HepG2 (cell line): ENCODE measurements around the gene GPR183. TPM values are rescaled to one million over a fixed set of nuclear protein-coding genes. Genes with fewer than 3 reads are reported as not detected.

Experiments used
- ATAC-seq: fragments of 200-7000 bp; cut with Tn5 transposase; 3 replicates; pipeline ENCODE4 v1.9.1; 2020; ENCODE audit warnings: mild to moderate bottlenecking, moderate library complexity
- BruUV-seq: library from RNA; stranded (reverse); fragments of 400-500 nt; replicated peaks from 2 replicates; lab custom pipeline; 2021; lab: Mats Ljungman, UMichigan
- CTCF ChIA-PET: fragments of 300-600 bp; formaldehyde crosslinking; extraction: SDS; loops from one replicate; lab custom pipeline; 2021; ENCODE audit warnings: low total read pairs, inconsistent platforms, low intra/inter-chr PET ratio; lab: Yijun Ruan, JAX
- POLR2A ChIA-PET: fragments of 350-600 bp; sonication (Branson Sonifier 250); formaldehyde crosslinking; loops from one replicate; lab custom pipeline; 2020; ENCODE audit warnings: antibody characterized with exemption, inconsistent platforms; lab: Yijun Ruan, JAX
- DNase-seq: peaks from one replicate; pipeline ENCODE4 v3.0.0-alpha.2; 2015; ENCODE audit warnings: low spot score
- FAIRE-seq: peaks from 3 replicates; lab custom pipeline; 2011; peaks lifted over from hg19 to GRCh38; lab: Jason Lieb, UNC
- H2AFZ ChIP-seq: one replicate; pipeline ENCODE4 v1.6.1; 2011; ENCODE audit warnings: low read length, inconsistent platforms
- H3K27ac ChIP-seq: fragments of 300-600 bp; 3 replicates; pipeline ENCODE4 v1.8.0; 2011; ENCODE audit warnings: mixed run types, mild to moderate bottlenecking, mixed read lengths, low read length, inconsistent platforms; ENCODE audit not compliant: insufficient read depth; ENCODE audit errors: extremely low read length
- H3K27me3 ChIP-seq, 2 experiments: fragments of 200-600 bp in 1 of 2; 2 replicates in 1 of 2; 3 replicates in 1 of 2; pipeline versions ENCODE4 v1.6.0 to v1.8.0; 2011; ENCODE audit warnings: low read length in 2 of 2, mild to moderate bottlenecking in 2 of 2, moderate library complexity in 2 of 2, inconsistent platforms in 1 of 2; ENCODE audit not compliant: insufficient read depth in 2 of 2, control insufficient read depth in 1 of 2
- H3K36me3 ChIP-seq, 2 experiments: fragments of 200-600 bp in 1 of 2; replicated peaks in 1 of 2; 2 replicates in 1 of 2; 3 replicates in 1 of 2; pipeline versions ENCODE4 v1.5.1 to v1.8.0; 2011; ENCODE audit warnings: low read length in 2 of 2, inconsistent platforms in 1 of 2; ENCODE audit not compliant: insufficient read depth in 2 of 2, control insufficient read depth in 1 of 2
- H3K4me1 ChIP-seq: 2 replicates; pipeline ENCODE4 v1.5.1; 2012; ENCODE audit warnings: low read length, inconsistent platforms; ENCODE audit not compliant: insufficient read depth
- H3K4me2 ChIP-seq: 2 replicates; pipeline ENCODE4 v1.6.0; 2011; ENCODE audit warnings: low read depth, low read length, inconsistent platforms
- H3K4me3 ChIP-seq, 3 experiments: fragments of 200-600 bp in 1 of 3; sonication (generic), shearing (Covaris generic) in 1 of 3; replicated peaks in 1 of 3; 2 replicates each; pipeline ENCODE4 v1.5.1; 2011 to 2016; ENCODE audit warnings: low read length in 3 of 3, inconsistent platforms in 2 of 3, low read depth in 2 of 3, mild to moderate bottlenecking in 2 of 3, control low read depth in 1 of 3, mixed read lengths in 1 of 3; ENCODE audit not compliant: insufficient read depth in 1 of 3
- H3K79me2 ChIP-seq: one replicate; pipeline ENCODE4 v1.6.1; 2011; ENCODE audit warnings: low read length, inconsistent platforms; ENCODE audit not compliant: insufficient read depth
- H3K9ac ChIP-seq: 2 replicates; pipeline ENCODE4 v1.6.0; 2011; ENCODE audit warnings: mild to moderate bottlenecking, low read depth, low read length, inconsistent platforms; ENCODE audit not compliant: insufficient read depth
- H3K9me3 ChIP-seq: 2 replicates; pipeline ENCODE4 v1.5.1; 2012; ENCODE audit warnings: mild to moderate bottlenecking, low read length
- H4K20me1 ChIP-seq: 2 replicates; pipeline ENCODE4 v1.6.0; 2011; ENCODE audit warnings: inconsistent platforms, mild to moderate bottlenecking, low read length, moderate library complexity; ENCODE audit not compliant: insufficient read depth
- CEBPB ChIP-seq: IDR thresholded peaks from 2 replicates; pipeline ENCODE4 v1.6.1; 2011; ENCODE audit warnings: low read depth, low read length, improper control_type of control experiment, borderline replicate concordance
- CEBPG ChIP-seq: IDR thresholded peaks from 2 replicates; pipeline ENCODE4 v1.6.1; 2016
- DZIP1 ChIP-seq: sonication (generic); formaldehyde crosslinking; IDR thresholded peaks from 2 replicates; pipeline ENCODE4 v1.5.0; 2020; ENCODE audit warnings: mild to moderate bottlenecking, missing genetic modification reagents
- HNF4G ChIP-seq, 2 experiments: sonication (generic) in 1 of 2; formaldehyde crosslinking in 1 of 2; IDR thresholded peaks; 2 replicates each; pipeline versions ENCODE4 v1.4.0 to v1.6.1; 2011 to 2020; ENCODE audit warnings: borderline replicate concordance in 2 of 2, low read depth in 2 of 2, mild to moderate bottlenecking in 2 of 2, low read length in 1 of 2, missing genetic modification reagents in 1 of 2, moderate library complexity in 1 of 2
- HNRNPL ChIP-seq: fragments of 200-400 bp; formaldehyde crosslinking; IDR thresholded peaks from 2 replicates; pipeline ENCODE4 v1.6.1; 2017; ENCODE audit warnings: mild to moderate bottlenecking, low read depth, low read length
- MAF1 ChIP-seq: sonication (generic); formaldehyde crosslinking; IDR thresholded peaks from 2 replicates; pipeline ENCODE4 v1.5.0; 2020; ENCODE audit warnings: missing genetic modification reagents, borderline replicate concordance
- MBD4 ChIP-seq: IDR thresholded peaks from 2 replicates; pipeline ENCODE4 v1.6.1; 2012; ENCODE audit warnings: low read length, inconsistent platforms, borderline replicate concordance
- NFRKB ChIP-seq: fragments of 450-650 bp; IDR thresholded peaks from 2 replicates; pipeline ENCODE4 v1.6.1; 2017
- REXO4 ChIP-seq: sonication (generic); formaldehyde crosslinking; IDR thresholded peaks from 2 replicates; pipeline ENCODE4 v1.8.0; 2022; ENCODE audit warnings: missing genetic modification reagents, mild to moderate bottlenecking, borderline replicate concordance
- SAFB2 ChIP-seq: sonication (generic); formaldehyde crosslinking; IDR thresholded peaks from 2 replicates; pipeline ENCODE4 v1.5.1; 2020; ENCODE audit warnings: missing genetic modification reagents, low read depth, mild to moderate bottlenecking, borderline replicate concordance
- SOX13 ChIP-seq, 3 experiments: fragments of 450-650 bp in 1 of 3; sonication (generic) in 1 of 3; formaldehyde crosslinking in 1 of 3; IDR thresholded peaks in 2 of 3; conservative IDR thresholded peaks in 1 of 3; 2 replicates each; pipeline versions ENCODE4 v1.5.0 to v1.6.1; 2016 to 2020; ENCODE audit warnings: antibody characterized with exemption in 1 of 3, mild to moderate bottlenecking in 1 of 3, missing compliant biosample characterization in 1 of 3, missing genetic modification reagents in 1 of 3, moderate library complexity in 1 of 3
- SRSF1 ChIP-seq: fragments of 200-400 bp; formaldehyde crosslinking; optimal IDR thresholded peaks from 2 replicates; pipeline ENCODE3; 2017; ENCODE audit warnings: mild to moderate bottlenecking, low read depth, low read length, moderate library complexity
- TSC22D2 ChIP-seq: sonication (generic); formaldehyde crosslinking; IDR thresholded peaks from 2 replicates; pipeline ENCODE4 v1.5.1; 2020; ENCODE audit warnings: missing genetic modification reagents, mild to moderate bottlenecking, borderline replicate concordance
- ZBTB49 ChIP-seq: sonication (generic); formaldehyde crosslinking; IDR thresholded peaks from 2 replicates; pipeline ENCODE4 v1.4.0; 2020; ENCODE audit warnings: missing genetic modification reagents, borderline replicate concordance
- ZNF24 ChIP-seq: fragments of 450-650 bp; IDR thresholded peaks from 2 replicates; pipeline ENCODE4 v1.6.1; 2017; ENCODE audit warnings: antibody characterized with exemption, mild to moderate bottlenecking
- ZNF34 ChIP-seq: sonication (generic); formaldehyde crosslinking; IDR thresholded peaks from 2 replicates; pipeline ENCODE4 v1.4.0; 2020; ENCODE audit warnings: mild to moderate bottlenecking, missing genetic modification reagents, borderline replicate concordance
- ZNF614 ChIP-seq: IDR thresholded peaks from 2 replicates; pipeline ENCODE4 v1.6.1; 2018; ENCODE audit warnings: missing biosample characterization, missing genetic modification reagents, inconsistent platforms, borderline replicate concordance
- ZSCAN29 ChIP-seq: sonication (generic); formaldehyde crosslinking; conservative IDR thresholded peaks from 2 replicates; pipeline ENCODE4 v1.4.0; 2020; ENCODE audit warnings: mild to moderate bottlenecking, missing genetic modification reagents
- WGBS: methylation state at CpG from one replicate; pipeline ENCODE4 v1.1.6; 2017; ENCODE audit warnings: low lambda C conversion rate; 5-methylcytosine and 5-hydroxymethylcytosine counted together
- in situ Hi-C: cut with HindIII; loops from 2 replicates; pipeline ENCODE4 v1.10.0; 2017; ENCODE audit warnings: low pct_unique_long_range_greater_than_20kb; ENCODE audit not compliant: extremely low pct_ligation_motif_present
- intact Hi-C: fragments of 100-400 bp; cut with micrococcal nuclease; formaldehyde crosslinking; loops from one replicate; pipeline ENCODE4 v1.10.0; 2022; ENCODE audit not compliant: unreplicated experiment
- polyA plus RNA-seq, 8 experiments: library from polyadenylated mRNA; depleted of rRNA in 3 of 8; stranded (reverse) in 7 of 8; unstranded in 1 of 8; fragments of >200 nt; fragmentation: Illumina TruSeq in 4 of 8; extraction: Trizol in 4 of 8; gene quantifications; 2 replicates each; pipeline versions ENCODE4 v1.2.1 to v1.2.3, GENCODE V29; 2011 to 2016; ENCODE audit warnings: low read depth in 4 of 8, missing spikeins in 1 of 8, mixed read lengths in 1 of 8; ENCODE audit not compliant: insufficient read depth in 1 of 8
- total RNA-seq, 5 experiments: library from RNA; depleted of rRNA; stranded (reverse); fragments of >200 nt; fragmentation: Illumina TruSeq; extraction: Trizol; gene quantifications; 2 replicates each; pipeline ENCODE4 v1.2.3, GENCODE V29; 2016; ENCODE audit warnings: low read depth in 1 of 5

GPR183 gene
- total and polyA plus RNA-seq, 2 of the 13 experiments (the other 11 are each of a cell fraction or from before 2014, with no cell fraction given): not detected

GRCh38 chr13:99268822-99269221 is 38.4 kb downstream of the GPR183 start:
- no peak overlapping the region for H3K9ac ChIP-seq
- H3K4me2 ChIP-seq: no peak overlapping the region
- CTCF ChIA-PET: interaction anchor here (1.7 kb wide), 1 partner anchor 168 kb away, joined by 7 read pairs; no protein-coding TSS in a partner anchor
- DNase-seq: no peak
- no peaks in the 10 kb centered on the region for H3K4me1 ChIP-seq
- no peak overlapping the region for H3K4me3 ChIP-seq
- FAIRE-seq: no peak
- WGBS: 100% methylated on average over 3 of the region's 3 CpGs
- no peak for ATAC-seq
- POLR2A ChIA-PET: no interaction called here
- H4K20me1 ChIP-seq: 0 out of 2 replicates have a peak, but pooled peaks cover 8% of the 10 kb centered on the region
- H3K27me3 ChIP-seq: no peaks in the 10 kb centered on the region
- H2AFZ ChIP-seq: no peak overlapping the region
- no peaks in the 10 kb centered on the region for H3K79me2 ChIP-seq
- intact Hi-C loops (loop anchor here (1.0 kb wide), 1 partner anchor 168 kb away; no protein-coding TSS in a partner anchor), in situ Hi-C loops (loop anchor here (10.0 kb wide), 1 partner anchor 166 kb away; no protein-coding TSS in a partner anchor)
- no peak overlapping the region for H3K27ac ChIP-seq
- TF ChIP-seq MAF1 (no peak), ZNF614 (CRISPR knock-in tag) (no peak), MBD4 (no peak), ZNF24 (no peak), TSC22D2 (CRISPR knock-in tag) (no peak), REXO4 (CRISPR knock-in tag) (no peak), CEBPG (CRISPR knock-in tag) (no peak), CEBPB (no peak), HNF4G (IDR thresholded peaks at IDR 0.05; ENCODE audit: borderline replicate concordance, low read depth, low read length) (no peak), HNF4G (CRISPR knock-in tag; IDR thresholded peaks at IDR 0.05; ENCODE audit: borderline replicate concordance, low read depth) (no peak), ZNF34 (CRISPR knock-in tag) (no peak), NFRKB (no peak), ZSCAN29 (CRISPR knock-in tag) (no peak), SRSF1 (no peak), SAFB2 (CRISPR knock-in tag) (no peak), HNRNPL (no peak), ZBTB49 (CRISPR knock-in tag) (no peak), DZIP1 (CRISPR knock-in tag) (no peak), SOX13 (IDR thresholded peaks at IDR 0.05) (no peak), SOX13 (CRISPR knock-in tag; conservative IDR thresholded peaks at IDR 0.05 in 1 of 2, IDR thresholded peaks at IDR 0.05 in 1 of 2) (no peak)
- H3K9me3 ChIP-seq: peaks cover 4% of the 10 kb centered on the region; the same call in 1 of the 2 replicates
- peaks cover 1 to 16% of the 10 kb centered on the region in 2 experiments; a peak in 3 of 5 replicates for H3K36me3 ChIP-seq
- BruUV-seq: no TSS peak
